HFFc6 (cell line): Measurements from ENCODE around the gene LYST. TPM values are rescaled to one million over a fixed set of nuclear protein-coding genes. Genes with fewer than 3 reads are reported as not detected.

Experiments used
- DNase-seq: peaks from one replicate; pipeline ENCODE4 v3.0.0-alpha.2; 2018
- H3K27ac Mint-ChIP-seq: 2 replicates; pipeline ENCODE4 v1.8.0; 2020; ENCODE audit warnings: mild to moderate bottlenecking, mixed read lengths
- H3K27me3 Mint-ChIP-seq: 2 replicates; pipeline ENCODE4 v1.8.0; 2021; ENCODE audit warnings: mild to moderate bottlenecking, moderate library complexity, mixed read lengths; ENCODE audit not compliant: insufficient read depth
- H3K36me3 Mint-ChIP-seq: 2 replicates; pipeline ENCODE4 v1.8.0; 2021; ENCODE audit warnings: low read depth, mixed read lengths
- H3K4me1 Mint-ChIP-seq: 2 replicates; pipeline ENCODE4 v1.8.0; 2020; ENCODE audit warnings: low read depth, mixed read lengths
- H3K4me3 Mint-ChIP-seq: 2 replicates; pipeline ENCODE4 v1.8.0; 2020; ENCODE audit warnings: mild to moderate bottlenecking, moderate library complexity, mixed read lengths
- H3K9me3 Mint-ChIP-seq: 2 replicates; pipeline ENCODE4 v1.8.0; 2020; ENCODE audit warnings: mild to moderate bottlenecking, mixed read lengths
- total RNA-seq, 6 experiments: library from RNA; stranded (reverse); fragmentation: NEBNext Ultra II Directional; extraction: Animal tissue kit (Norgen Biotek cat#: 25700); gene quantifications; 2 replicates in 1 of 6; 3 replicates in 5 of 6; pipeline ENCODE4 v1.2.3, GENCODE V29; 2021
- TF ChIP-seq, protein P1 (sequence below): fragments of 200-600 bp; sonication (generic); IDR thresholded peaks from 2 replicates; pipeline ENCODE4 v1.5.0; 2021; ENCODE audit warnings: antibody characterized with exemption, mild to moderate bottlenecking

Gene LYST
- total RNA-seq, 6 experiments from 2014 or later, result 13.2 to 18.9 (median 15.4) TPM

DNA sequence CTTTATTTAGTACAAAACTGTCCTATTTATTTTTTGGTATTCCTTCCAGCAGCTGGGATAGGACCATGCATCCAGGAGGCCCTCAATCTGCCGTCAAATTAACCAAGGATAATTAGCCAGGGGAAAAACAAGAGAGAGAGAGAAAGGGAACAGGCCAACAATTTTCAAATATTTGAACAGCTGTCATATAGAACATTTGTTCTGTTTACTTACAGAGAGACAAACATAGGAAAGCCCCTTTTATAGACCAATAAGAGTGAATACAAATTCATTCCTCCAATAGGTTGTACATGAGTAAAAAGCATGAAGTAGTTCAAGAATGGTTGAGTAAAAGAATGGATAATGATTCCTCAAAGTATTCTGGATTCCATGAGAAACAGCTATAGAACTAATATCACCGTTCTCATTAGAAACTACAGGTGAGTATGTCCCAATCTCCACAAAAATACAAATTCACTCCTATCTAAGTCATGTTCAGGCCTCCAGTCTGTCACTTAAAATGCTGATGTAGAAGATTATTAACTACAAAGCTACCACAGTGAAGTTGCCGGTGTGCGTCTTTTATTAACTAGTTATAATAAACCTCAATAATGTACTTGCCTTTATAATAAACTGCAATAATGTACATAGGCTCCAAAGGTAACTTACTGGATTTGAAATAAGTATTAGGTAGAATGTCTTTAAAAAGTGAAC is 152.4 kb downstream of the LYST start:
- no peaks in the 10 kb centered on the region for H3K27me3 Mint-ChIP-seq
- TF ChIP-seq, protein P1, sequence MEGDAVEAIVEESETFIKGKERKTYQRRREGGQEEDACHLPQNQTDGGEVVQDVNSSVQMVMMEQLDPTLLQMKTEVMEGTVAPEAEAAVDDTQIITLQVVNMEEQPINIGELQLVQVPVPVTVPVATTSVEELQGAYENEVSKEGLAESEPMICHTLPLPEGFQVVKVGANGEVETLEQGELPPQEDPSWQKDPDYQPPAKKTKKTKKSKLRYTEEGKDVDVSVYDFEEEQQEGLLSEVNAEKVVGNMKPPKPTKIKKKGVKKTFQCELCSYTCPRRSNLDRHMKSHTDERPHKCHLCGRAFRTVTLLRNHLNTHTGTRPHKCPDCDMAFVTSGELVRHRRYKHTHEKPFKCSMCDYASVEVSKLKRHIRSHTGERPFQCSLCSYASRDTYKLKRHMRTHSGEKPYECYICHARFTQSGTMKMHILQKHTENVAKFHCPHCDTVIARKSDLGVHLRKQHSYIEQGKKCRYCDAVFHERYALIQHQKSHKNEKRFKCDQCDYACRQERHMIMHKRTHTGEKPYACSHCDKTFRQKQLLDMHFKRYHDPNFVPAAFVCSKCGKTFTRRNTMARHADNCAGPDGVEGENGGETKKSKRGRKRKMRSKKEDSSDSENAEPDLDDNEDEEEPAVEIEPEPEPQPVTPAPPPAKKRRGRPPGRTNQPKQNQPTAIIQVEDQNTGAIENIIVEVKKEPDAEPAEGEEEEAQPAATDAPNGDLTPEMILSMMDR, result no peak
- no peak for DNase-seq
- H3K4me3 Mint-ChIP-seq, result no peak overlapping the region
- no peaks in the 10 kb centered on the region for H3K9me3 Mint-ChIP-seq
- no peak overlapping the region for H3K27ac Mint-ChIP-seq
- H3K4me1 Mint-ChIP-seq, result peaks cover 1% of the 10 kb centered on the region
- peaks cover 28% of the 10 kb centered on the region for H3K36me3 Mint-ChIP-seq

DNA sequence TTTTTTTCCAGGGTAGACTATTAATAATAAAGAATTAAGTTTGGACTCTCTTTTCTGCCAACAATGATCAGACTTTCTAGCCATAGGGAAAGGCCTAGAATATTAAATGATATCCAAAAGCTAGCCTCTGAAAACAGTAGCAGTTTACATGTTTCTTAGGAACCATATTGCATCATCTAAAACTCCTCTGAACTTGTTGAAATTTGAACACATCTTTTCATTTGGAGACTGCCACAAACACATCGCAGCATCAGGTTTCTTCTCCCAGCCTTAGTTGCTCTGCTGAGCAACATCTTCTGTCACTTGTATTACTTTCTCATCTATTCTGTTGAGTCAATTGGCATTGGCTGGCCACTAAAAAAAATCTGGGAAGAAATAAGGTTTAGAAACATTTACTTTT is 153.9 kb downstream of the LYST start:
- DNase-seq, result no peak
- Mint-ChIP-seq H3K4me1 (peaks cover 17% of the 10 kb centered on the region), H3K27ac (no peak overlapping the region), H3K9me3 (no peaks in the 10 kb centered on the region), H3K4me3 (no peak overlapping the region), H3K36me3 (peaks cover 32% of the 10 kb centered on the region), H3K27me3 (no peaks in the 10 kb centered on the region)
- TF ChIP-seq, protein P1, result no peak

DNA sequence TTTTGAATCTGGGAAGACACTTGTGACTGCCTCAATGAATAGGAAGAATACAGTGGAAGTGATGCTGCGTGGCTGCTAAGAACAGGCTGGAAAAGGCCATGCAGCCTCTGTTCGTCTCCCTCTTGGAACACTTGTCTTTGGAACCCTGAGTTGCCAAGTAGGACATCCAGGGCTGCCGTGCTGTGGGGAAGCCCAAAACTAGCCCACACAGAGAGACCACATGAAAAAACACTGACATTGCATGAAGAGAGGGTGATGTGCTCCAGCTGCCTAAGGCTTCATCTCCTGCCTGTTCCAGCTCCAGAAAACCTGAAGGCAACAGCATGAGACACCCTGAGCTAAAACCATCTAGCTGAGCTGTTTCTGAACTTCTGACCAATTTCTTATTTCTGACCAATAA is 156.0 kb downstream of the LYST start:
- TF ChIP-seq, protein P1, result no peak
- no peak for DNase-seq
- H3K27me3 Mint-ChIP-seq, result no peaks in the 10 kb centered on the region
- H3K36me3 Mint-ChIP-seq, result peaks cover 30% of the 10 kb centered on the region
- H3K9me3 Mint-ChIP-seq, result no peaks in the 10 kb centered on the region
- no peak overlapping the region for H3K27ac Mint-ChIP-seq
- H3K4me3 Mint-ChIP-seq, result no peak overlapping the region
- peaks cover 17% of the 10 kb centered on the region for H3K4me1 Mint-ChIP-seq

DNA sequence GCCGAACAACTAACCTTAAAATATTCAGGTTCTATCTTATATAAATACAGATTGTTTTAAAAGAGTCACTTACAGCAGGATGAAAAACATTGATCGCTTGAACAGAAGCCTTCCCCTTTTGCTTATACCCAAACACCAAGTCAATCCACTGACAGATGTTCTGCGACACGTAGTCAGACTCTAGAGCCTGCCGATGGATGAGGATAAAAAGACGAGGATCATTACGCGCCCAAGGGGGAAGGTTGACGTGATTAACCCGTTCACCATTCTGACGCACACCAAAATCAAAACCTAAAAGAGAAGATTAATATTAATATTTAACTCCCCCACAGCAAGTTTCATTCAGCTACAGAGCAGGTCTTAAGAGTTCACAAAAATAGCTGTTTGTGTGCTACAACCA is 157.7 kb downstream of the LYST start:
- Mint-ChIP-seq H3K4me3 (no peak overlapping the region), H3K27ac (peak overlapping the region; percentile 80; the same call in 1 of the 2 replicates), H3K36me3 (peaks cover 15% of the 10 kb centered on the region), H3K4me1 (peaks cover 18% of the 10 kb centered on the region), H3K9me3 (no peaks in the 10 kb centered on the region), H3K27me3 (no peaks in the 10 kb centered on the region)
- DNase-seq, result no peak
- TF ChIP-seq, protein P1, result no peak

DNA sequence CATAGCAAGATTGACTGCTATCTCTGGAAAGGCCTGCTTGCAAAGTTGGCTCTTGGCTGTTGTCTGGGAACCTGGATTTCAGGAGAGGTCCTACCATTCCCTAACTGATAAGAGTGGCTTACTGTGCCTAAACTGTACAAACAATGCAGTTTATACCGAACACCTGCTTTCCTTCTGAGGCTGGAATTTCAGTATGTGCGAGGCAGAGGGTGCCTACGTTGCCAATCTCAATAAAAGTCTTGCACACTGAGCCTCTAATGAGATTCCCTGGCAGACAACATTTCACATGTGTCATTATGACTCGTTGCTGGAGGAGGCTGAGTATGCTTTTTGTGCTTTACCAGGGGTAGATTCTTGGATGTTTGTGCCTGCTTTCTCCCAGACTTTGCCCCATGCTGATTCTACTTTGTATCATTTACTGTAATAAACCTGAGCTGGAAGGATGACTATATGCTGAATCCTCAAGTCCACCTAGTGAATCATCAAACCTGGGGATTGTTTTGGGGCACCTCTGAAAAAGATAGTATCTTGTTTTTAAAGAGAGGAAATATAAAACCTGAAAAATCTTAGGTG is 158.2 kb downstream of the LYST start:
- Mint-ChIP-seq H3K9me3 (no peaks in the 10 kb centered on the region), H3K27me3 (no peaks in the 10 kb centered on the region), H3K4me3 (no peak overlapping the region), H3K4me1 (peaks cover 24% of the 10 kb centered on the region), H3K36me3 (peaks cover 16% of the 10 kb centered on the region), H3K27ac (peak overlapping the region; percentile 80)
- DNase-seq, result peak; percentile 46
- TF ChIP-seq, protein P1, result no peak
